GM12878 (cell line): ENCODE measurements around the gene SSU72. TPM values are rescaled to one million over a fixed set of nuclear protein-coding genes. Genes with fewer than 3 reads are reported as not detected.

ENCODE experiments used
- ATAC-seq: fragments of 200-7000 bp; cut with Tn5 transposase; 3 replicates; pipeline ENCODE4 v1.9.1; 2020; ENCODE audit warnings: mild to moderate bottlenecking, moderate library complexity
- BruUV-seq: library from RNA; stranded (reverse); fragments of 400-500 nt; replicated peaks from 2 replicates; lab custom pipeline; 2021; lab: Mats Ljungman, UMichigan
- CTCF ChIA-PET: fragments of 300-600 bp; sonication (Branson Sonifier 250); formaldehyde crosslinking; extraction: SDS; loops from one replicate; lab custom pipeline; 2021; ENCODE audit warnings: inconsistent platforms; lab: Yijun Ruan, JAX
- POLR2A ChIA-PET: fragments of 350-600 bp; formaldehyde crosslinking; extraction: SDS; loops from one replicate; lab custom pipeline; 2021; ENCODE audit warnings: inconsistent platforms; lab: Charles Lee
- RAD21 ChIA-PET: fragments of 300-600 bp; sonication (Branson Sonifier 250); formaldehyde crosslinking; loops from one replicate; lab custom pipeline; 2023; ENCODE audit warnings: antibody characterized with exemption; ENCODE audit not compliant: unreplicated experiment; lab: Charles Lee
- SMC1A ChIA-PET: fragments of 300-600 bp; sonication (Branson Sonifier 250); formaldehyde crosslinking; loops from one replicate; lab custom pipeline; 2023; ENCODE audit not compliant: unreplicated experiment, uncharacterized antibody; lab: Charles Lee
- DNase-seq: peaks from one replicate; pipeline ENCODE4 v3.0.0-alpha.2; 2011; ENCODE audit warnings: low read depth, low spot score
- FAIRE-seq: peaks from 3 replicates; lab custom pipeline; 2011; peaks lifted over from hg19 to GRCh38; lab: Jason Lieb, UNC
- H2AFZ ChIP-seq: 2 replicates; pipeline ENCODE4 v1.6.0; 2011; ENCODE audit warnings: low read depth, low read length, control low read depth; ENCODE audit not compliant: control insufficient read depth
- H3K27ac ChIP-seq: 2 replicates; pipeline ENCODE4 v1.5.1; 2011; ENCODE audit warnings: control low read depth; ENCODE audit not compliant: control insufficient read depth, insufficient read depth
- H3K27me3 ChIP-seq, 2 experiments: replicated peaks in 1 of 2; 2 replicates each; pipeline versions ENCODE4 v1.6.0 to v1.6.1; 2011; ENCODE audit warnings: low read length in 1 of 2; ENCODE audit not compliant: control insufficient read depth in 2 of 2, insufficient read depth in 2 of 2
- H3K36me3 ChIP-seq, 2 experiments: 2 replicates each; pipeline ENCODE4 v1.5.1; 2011; ENCODE audit warnings: low read length in 1 of 2; ENCODE audit not compliant: control insufficient read depth in 2 of 2, insufficient read depth in 2 of 2
- H3K4me1 ChIP-seq: 2 replicates; pipeline ENCODE4 v1.6.1; 2011; ENCODE audit warnings: mild to moderate bottlenecking, low read length, moderate library complexity, mixed read lengths; ENCODE audit not compliant: control insufficient read depth, insufficient read depth
- H3K4me2 ChIP-seq: 2 replicates; pipeline ENCODE4 v1.6.0; 2011; ENCODE audit warnings: control low read depth; ENCODE audit not compliant: control insufficient read depth, insufficient read depth
- H3K4me3 ChIP-seq: fragments of 200-600 bp; sonication (generic); 2 replicates; pipeline ENCODE4 v1.5.1; 2016
- H3K79me2 ChIP-seq: 2 replicates; pipeline ENCODE4 v1.6.0; 2011; ENCODE audit warnings: low read length; ENCODE audit not compliant: control insufficient read depth, insufficient read depth
- H3K9ac ChIP-seq: 2 replicates; pipeline ENCODE4 v1.8.0; 2011; ENCODE audit warnings: low read length, control low read depth, mixed read lengths; ENCODE audit not compliant: control insufficient read depth, insufficient read depth
- H3K9me3 ChIP-seq: replicated peaks from 3 replicates; pipeline ENCODE4 v1.5.1; 2011; ENCODE audit warnings: mild to moderate bottlenecking, low read length; ENCODE audit not compliant: control insufficient read depth, insufficient read depth
- H4K20me1 ChIP-seq: 2 replicates; pipeline ENCODE4 v1.6.0; 2011; ENCODE audit not compliant: control insufficient read depth, insufficient read depth
- E2F4 ChIP-seq: IDR thresholded peaks from 2 replicates; pipeline ENCODE4 v1.6.1; 2012; ENCODE audit warnings: low read depth, low read length, improper control_type of control experiment
- JUND ChIP-seq: IDR thresholded peaks from 2 replicates; pipeline ENCODE4 v1.6.1; 2012; ENCODE audit warnings: low read depth, mild to moderate bottlenecking, low read length, improper control_type of control experiment, moderate library complexity
- LARP7 ChIP-seq: fragments of 450-650 bp; IDR thresholded peaks from 2 replicates; pipeline ENCODE4 v1.6.1; 2017; ENCODE audit warnings: mild to moderate bottlenecking
- NR2C1 ChIP-seq: fragments of 450-650 bp; IDR thresholded peaks from 2 replicates; pipeline ENCODE4 v1.6.1; 2017; ENCODE audit warnings: antibody characterized with exemption, mild to moderate bottlenecking, moderate library complexity
- NR2F1 ChIP-seq: fragments of 450-650 bp; conservative IDR thresholded peaks from 2 replicates; pipeline ENCODE4 v1.6.1; 2017; ENCODE audit warnings: mild to moderate bottlenecking
- PAX5 ChIP-seq: IDR thresholded peaks from 2 replicates; pipeline ENCODE4 v1.6.1; 2011; ENCODE audit warnings: low read depth, low read length, borderline replicate concordance
- POU2F2 ChIP-seq: IDR thresholded peaks from 3 replicates; pipeline ENCODE4 v1.6.1; 2011; ENCODE audit warnings: low read depth, mild to moderate bottlenecking, low read length, borderline replicate concordance
- RELA ChIP-seq: fragments of 450-650 bp; IDR thresholded peaks from 2 replicates; pipeline ENCODE4 v1.8.0; 2014; ENCODE audit warnings: borderline replicate concordance; ENCODE audit not compliant: partially characterized antibody
- SMAD5 ChIP-seq: IDR thresholded peaks from 2 replicates; pipeline ENCODE4 v1.6.1; 2016; ENCODE audit warnings: antibody characterized with exemption, low read depth
- SMARCA5 ChIP-seq: fragments of 450-650 bp; IDR thresholded peaks from 2 replicates; pipeline ENCODE4 v1.6.1; 2017; ENCODE audit warnings: mild to moderate bottlenecking
- STAT1 ChIP-seq: fragments of 450-650 bp; conservative IDR thresholded peaks from 2 replicates; pipeline ENCODE4 v1.6.1; 2014; ENCODE audit warnings: antibody characterized with exemption, mild to moderate bottlenecking
- ZNF207 ChIP-seq: fragments of 450-650 bp; IDR thresholded peaks from 2 replicates; pipeline ENCODE4 v1.6.1; 2014; ENCODE audit warnings: antibody characterized with exemption, mild to moderate bottlenecking, borderline replicate concordance
- WGBS: methylation state at CpG from one replicate; pipeline ENCODE4 v1.1.6; 2016; ENCODE audit warnings: low lambda C conversion rate; ENCODE audit not compliant: insufficient replicate concordance, insufficient coverage; ENCODE audit errors: missing lambda C conversion rate; 5-methylcytosine and 5-hydroxymethylcytosine counted together
- in situ Hi-C: fragments of 300-500 bp; cut with MboI; formaldehyde crosslinking; loops from 9 replicates; pipeline ENCODE4 v1.14.3; 2018; ENCODE audit warnings: mixed read lengths
- intact Hi-C: fragments of 100-400 bp; cut with micrococcal nuclease; formaldehyde crosslinking; loops from one replicate; pipeline ENCODE4 v1.14.2; 2022; ENCODE audit not compliant: unreplicated experiment
- polyA plus RNA-seq, 11 experiments: library from polyadenylated mRNA; depleted of rRNA in 4 of 11; unstranded in 6 of 11; stranded (reverse) in 5 of 11; fragments of >200 nt; fragmentation: Nextera tagmentation in 4 of 11; fragmentation: Illumina TruSeq in 1 of 11; extraction: Ambion mirVana in 4 of 11; extraction: Trizol in 1 of 11; gene quantifications; 1 replicate in 1 of 11; 2 replicates in 10 of 11; pipeline versions ENCODE4 v1.2.1 to v1.2.3, GENCODE V29; 2011 to 2016; ENCODE audit warnings: inconsistent platforms in 2 of 11, missing spikeins in 2 of 11, low read depth in 1 of 11
- total RNA-seq, 4 experiments: library from RNA; depleted of rRNA in 3 of 4; stranded (reverse); fragments of >200 nt in 3 of 4; fragmentation: Illumina TruSeq in 1 of 4; extraction: Trizol in 1 of 4; gene quantifications; 2 replicates each; pipeline versions ENCODE4 v1.2.1 to v1.2.3, GENCODE V29; 2013 to 2021
- TF ChIP-seq, protein P1 (sequence below): fragments of 450-650 bp; IDR thresholded peaks from 2 replicates; pipeline ENCODE4 v1.6.1; 2017; ENCODE audit warnings: antibody characterized with exemption, mild to moderate bottlenecking, moderate library complexity
- TF ChIP-seq, protein P2 (sequence below): fragments of 450-650 bp; IDR thresholded peaks from 2 replicates; pipeline ENCODE4 v1.6.1; 2016; ENCODE audit warnings: mild to moderate bottlenecking, moderate library complexity, borderline replicate concordance

Gene SSU72
- total and polyA plus RNA-seq, 10 of the 15 experiments (the other 5 are each of a cell fraction or from before 2014, with no cell fraction given), result 28.6 to 172 (median 67.7) TPM

- BruUV-seq, result no TSS peak
- peak within 1 kb of the TSS; percentile 85 for H3K4me3 ChIP-seq
- peaks cover 0 to 2% of the 10 kb centered on the region in 2 experiments; a peak in 1 of 4 replicates for H3K36me3 ChIP-seq
- H3K9ac ChIP-seq, result peak within 1 kb of the TSS; percentile 99
- 0 out of 2 replicates have a peak, but pooled peaks cover 3% of the 10 kb centered on the region for H4K20me1 ChIP-seq
- peak within 1 kb of the TSS; percentile 98 for H3K27ac ChIP-seq
- intact Hi-C loops, result loop anchor here (5.0 kb wide), 1 partner anchor 43 kb away; the partner anchor contains the start of gene SSU72
- FAIRE-seq, result peak; percentile 97
- peak within 1 kb of the TSS; percentile 93 for H2AFZ ChIP-seq
- H3K79me2 ChIP-seq, result peaks cover 3% of the 10 kb centered on the region
- no peaks in the 10 kb centered on the region for H3K9me3 ChIP-seq
- CTCF ChIA-PET, result interaction anchor here (0.7 to 1.0 kb wide), 2 partner anchors 9 to 13 kb away, joined by 4 to 5 read pairs; no protein-coding TSS in a partner anchor
- RAD21 ChIA-PET, result interaction anchor here (0.7 to 2.8 kb wide), 4 partner anchors 13 to 63 kb away, joined by 3 to 8 read pairs (median 5); no protein-coding TSS in a partner anchor
- peak; percentile 95 for ATAC-seq
- POLR2A ChIA-PET, result interaction anchor here (0.6 to 1.5 kb wide), 4 partner anchors 8 to 217 kb away, joined by 3 to 8 read pairs (median 4); no protein-coding TSS in a partner anchor
- SMC1A ChIA-PET, result interaction anchor here (1.2 to 1.8 kb wide), 2 partner anchors 13 to 290 kb away, joined by 3 to 4 read pairs; no protein-coding TSS in a partner anchor
- peak; percentile 87 for DNase-seq
- WGBS, result 1% methylated on average over 100 of the region's 107 CpGs
- peak within 1 kb of the TSS; percentile 93 for H3K4me2 ChIP-seq
- in situ Hi-C loops, result no loop called here
- H3K27me3 ChIP-seq, result no peaks in the 10 kb centered on the region; a peak in 1 of 4 replicates
- peaks cover 15% of the 10 kb centered on the region for H3K4me1 ChIP-seq
- TF ChIP-seq LARP7 (peak; percentile 93), NR2C1 (peak; percentile 87), STAT1 (peak; percentile 80; the same call in 1 of the 2 replicates), E2F4 (0 out of 2 replicates have a peak, but pooled peaks have one; percentile 11), SMARCA5 (peak; percentile 100), PAX5 (peak; percentile 51; the same call in 1 of the 2 replicates), JUND (0 out of 2 replicates have a peak, but pooled peaks have one; percentile 10), POU2F2 (no peak), ZNF207 (peak; percentile 26; the same call in 1 of the 2 replicates), NR2F1 (peak; percentile 94), RELA (no peak), SMAD5 (no peak)
- TF ChIP-seq, protein P1, sequence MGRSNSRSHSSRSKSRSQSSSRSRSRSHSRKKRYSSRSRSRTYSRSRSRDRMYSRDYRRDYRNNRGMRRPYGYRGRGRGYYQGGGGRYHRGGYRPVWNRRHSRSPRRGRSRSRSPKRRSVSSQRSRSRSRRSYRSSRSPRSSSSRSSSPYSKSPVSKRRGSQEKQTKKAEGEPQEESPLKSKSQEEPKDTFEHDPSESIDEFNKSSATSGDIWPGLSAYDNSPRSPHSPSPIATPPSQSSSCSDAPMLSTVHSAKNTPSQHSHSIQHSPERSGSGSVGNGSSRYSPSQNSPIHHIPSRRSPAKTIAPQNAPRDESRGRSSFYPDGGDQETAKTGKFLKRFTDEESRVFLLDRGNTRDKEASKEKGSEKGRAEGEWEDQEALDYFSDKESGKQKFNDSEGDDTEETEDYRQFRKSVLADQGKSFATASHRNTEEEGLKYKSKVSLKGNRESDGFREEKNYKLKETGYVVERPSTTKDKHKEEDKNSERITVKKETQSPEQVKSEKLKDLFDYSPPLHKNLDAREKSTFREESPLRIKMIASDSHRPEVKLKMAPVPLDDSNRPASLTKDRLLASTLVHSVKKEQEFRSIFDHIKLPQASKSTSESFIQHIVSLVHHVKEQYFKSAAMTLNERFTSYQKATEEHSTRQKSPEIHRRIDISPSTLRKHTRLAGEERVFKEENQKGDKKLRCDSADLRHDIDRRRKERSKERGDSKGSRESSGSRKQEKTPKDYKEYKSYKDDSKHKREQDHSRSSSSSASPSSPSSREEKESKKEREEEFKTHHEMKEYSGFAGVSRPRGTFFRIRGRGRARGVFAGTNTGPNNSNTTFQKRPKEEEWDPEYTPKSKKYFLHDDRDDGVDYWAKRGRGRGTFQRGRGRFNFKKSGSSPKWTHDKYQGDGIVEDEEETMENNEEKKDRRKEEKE, result no peak
- TF ChIP-seq, protein P2, sequence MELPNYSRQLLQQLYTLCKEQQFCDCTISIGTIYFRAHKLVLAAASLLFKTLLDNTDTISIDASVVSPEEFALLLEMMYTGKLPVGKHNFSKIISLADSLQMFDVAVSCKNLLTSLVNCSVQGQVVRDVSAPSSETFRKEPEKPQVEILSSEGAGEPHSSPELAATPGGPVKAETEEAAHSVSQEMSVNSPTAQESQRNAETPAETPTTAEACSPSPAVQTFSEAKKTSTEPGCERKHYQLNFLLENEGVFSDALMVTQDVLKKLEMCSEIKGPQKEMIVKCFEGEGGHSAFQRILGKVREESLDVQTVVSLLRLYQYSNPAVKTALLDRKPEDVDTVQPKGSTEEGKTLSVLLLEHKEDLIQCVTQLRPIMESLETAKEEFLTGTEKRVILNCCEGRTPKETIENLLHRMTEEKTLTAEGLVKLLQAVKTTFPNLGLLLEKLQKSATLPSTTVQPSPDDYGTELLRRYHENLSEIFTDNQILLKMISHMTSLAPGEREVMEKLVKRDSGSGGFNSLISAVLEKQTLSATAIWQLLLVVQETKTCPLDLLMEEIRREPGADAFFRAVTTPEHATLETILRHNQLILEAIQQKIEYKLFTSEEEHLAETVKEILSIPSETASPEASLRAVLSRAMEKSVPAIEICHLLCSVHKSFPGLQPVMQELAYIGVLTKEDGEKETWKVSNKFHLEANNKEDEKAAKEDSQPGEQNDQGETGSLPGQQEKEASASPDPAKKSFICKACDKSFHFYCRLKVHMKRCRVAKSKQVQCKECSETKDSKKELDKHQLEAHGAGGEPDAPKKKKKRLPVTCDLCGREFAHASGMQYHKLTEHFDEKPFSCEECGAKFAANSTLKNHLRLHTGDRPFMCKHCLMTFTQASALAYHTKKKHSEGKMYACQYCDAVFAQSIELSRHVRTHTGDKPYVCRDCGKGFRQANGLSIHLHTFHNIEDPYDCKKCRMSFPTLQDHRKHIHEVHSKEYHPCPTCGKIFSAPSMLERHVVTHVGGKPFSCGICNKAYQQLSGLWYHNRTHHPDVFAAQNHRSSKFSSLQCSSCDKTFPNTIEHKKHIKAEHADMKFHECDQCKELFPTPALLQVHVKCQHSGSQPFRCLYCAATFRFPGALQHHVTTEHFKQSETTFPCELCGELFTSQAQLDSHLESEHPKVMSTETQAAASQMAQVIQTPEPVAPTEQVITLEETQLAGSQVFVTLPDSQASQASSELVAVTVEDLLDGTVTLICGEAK, result peak; percentile 85
Observed at GRCh38 chr1:1615256-1616044, 40.8 kb upstream of the SSU72 start, which contains the start of gene MIB2. MIB2 (plus strand) TSS chr1:1615500; CDS start chr1:1623453, 7,953 bp downstream.
